ENCODE measurements around the gene ANO2. TPM values are rescaled to one million over a fixed set of nuclear protein-coding genes. Genes with fewer than 3 reads are reported as not detected.

The ANO2 gene
- total and polyA plus RNA-seq, 2 experiments from 2014 or later = 2.3 to 4.6 TPM

GRCh38 chr12:5590316-5590715 lies 354.7 kb downstream of the ANO2 start:
- Mint-ChIP-seq H3K4me3 (no peak overlapping the region), H3K36me3 (ENCODE audit: low read depth) (no peaks in the 10 kb centered on the region), H3K4me1 (peaks cover 32% of the 10 kb centered on the region), H3K27me3 (ENCODE audit: insufficient read depth, low read depth, poor library complexity) (peaks cover 5% of the 10 kb centered on the region), H3K9me3 (no peaks in the 10 kb centered on the region), H3K27ac (no peak overlapping the region)
- no peaks in the 10 kb centered on the region for H3K79me2 ChIP-seq (replicated peaks; ENCODE audit: insufficient read depth)
- no peaks in the 10 kb centered on the region for H3K27me3 ChIP-seq (ENCODE audit: insufficient read depth)
- ATAC-seq (no peak), DNase-seq (ENCODE audit: low spot score) (no peak)
- H3K9me2 ChIP-seq (ENCODE audit: insufficient read depth) = peaks cover 15% of the 10 kb centered on the region; the same call in 1 of the 2 replicates
- no peaks in the 10 kb centered on the region for H3F3A ChIP-seq (replicated peaks; ENCODE audit: low read depth)
- H3K4me2 ChIP-seq = no peak overlapping the region
- no peak overlapping the region for H3K27ac ChIP-seq (ENCODE audit: low read depth)
- no peaks in the 10 kb centered on the region for H4K20me1 ChIP-seq (replicated peaks; ENCODE audit: insufficient read depth)
- peaks cover 25% of the 10 kb centered on the region for H3K4me1 ChIP-seq (ENCODE audit: insufficient read depth)
- H3K36me3 ChIP-seq (ENCODE audit: insufficient read depth) = no peaks in the 10 kb centered on the region
- TF ChIP-seq EZH2 (IDR thresholded peaks at IDR 0.05; ENCODE audit: low read depth, unreplicated experiment) (no peak), STAT1 (IDR thresholded peaks at IDR 0.05; ENCODE audit: unreplicated experiment) (no peak), CREB1 (CRISPR knock-in tag; IDR thresholded peaks at IDR 0.05; ENCODE audit: low read depth) (no peak), JUNB (IDR thresholded peaks at IDR 0.05; ENCODE audit: unreplicated experiment) (no peak), ZNF331 (CRISPR knock-in tag; IDR thresholded peaks at IDR 0.05; ENCODE audit: low read depth) (no peak), EZH2phosphoT487 (IDR thresholded peaks at IDR 0.05; ENCODE audit: unreplicated experiment) (no peak), NANOG (IDR thresholded peaks at IDR 0.05; ENCODE audit: borderline replicate concordance) (no peak), CTCF (conservative IDR thresholded peaks at IDR 0.05; ENCODE audit: low read depth in 2 of 2) (no peak), POLR2AphosphoS5 (IDR thresholded peaks at IDR 0.05; ENCODE audit: low read depth) (no peak), ZNF114 (CRISPR knock-in tag; IDR thresholded peaks at IDR 0.05) (no peak)
- TF ChIP-seq, protein P1, sequence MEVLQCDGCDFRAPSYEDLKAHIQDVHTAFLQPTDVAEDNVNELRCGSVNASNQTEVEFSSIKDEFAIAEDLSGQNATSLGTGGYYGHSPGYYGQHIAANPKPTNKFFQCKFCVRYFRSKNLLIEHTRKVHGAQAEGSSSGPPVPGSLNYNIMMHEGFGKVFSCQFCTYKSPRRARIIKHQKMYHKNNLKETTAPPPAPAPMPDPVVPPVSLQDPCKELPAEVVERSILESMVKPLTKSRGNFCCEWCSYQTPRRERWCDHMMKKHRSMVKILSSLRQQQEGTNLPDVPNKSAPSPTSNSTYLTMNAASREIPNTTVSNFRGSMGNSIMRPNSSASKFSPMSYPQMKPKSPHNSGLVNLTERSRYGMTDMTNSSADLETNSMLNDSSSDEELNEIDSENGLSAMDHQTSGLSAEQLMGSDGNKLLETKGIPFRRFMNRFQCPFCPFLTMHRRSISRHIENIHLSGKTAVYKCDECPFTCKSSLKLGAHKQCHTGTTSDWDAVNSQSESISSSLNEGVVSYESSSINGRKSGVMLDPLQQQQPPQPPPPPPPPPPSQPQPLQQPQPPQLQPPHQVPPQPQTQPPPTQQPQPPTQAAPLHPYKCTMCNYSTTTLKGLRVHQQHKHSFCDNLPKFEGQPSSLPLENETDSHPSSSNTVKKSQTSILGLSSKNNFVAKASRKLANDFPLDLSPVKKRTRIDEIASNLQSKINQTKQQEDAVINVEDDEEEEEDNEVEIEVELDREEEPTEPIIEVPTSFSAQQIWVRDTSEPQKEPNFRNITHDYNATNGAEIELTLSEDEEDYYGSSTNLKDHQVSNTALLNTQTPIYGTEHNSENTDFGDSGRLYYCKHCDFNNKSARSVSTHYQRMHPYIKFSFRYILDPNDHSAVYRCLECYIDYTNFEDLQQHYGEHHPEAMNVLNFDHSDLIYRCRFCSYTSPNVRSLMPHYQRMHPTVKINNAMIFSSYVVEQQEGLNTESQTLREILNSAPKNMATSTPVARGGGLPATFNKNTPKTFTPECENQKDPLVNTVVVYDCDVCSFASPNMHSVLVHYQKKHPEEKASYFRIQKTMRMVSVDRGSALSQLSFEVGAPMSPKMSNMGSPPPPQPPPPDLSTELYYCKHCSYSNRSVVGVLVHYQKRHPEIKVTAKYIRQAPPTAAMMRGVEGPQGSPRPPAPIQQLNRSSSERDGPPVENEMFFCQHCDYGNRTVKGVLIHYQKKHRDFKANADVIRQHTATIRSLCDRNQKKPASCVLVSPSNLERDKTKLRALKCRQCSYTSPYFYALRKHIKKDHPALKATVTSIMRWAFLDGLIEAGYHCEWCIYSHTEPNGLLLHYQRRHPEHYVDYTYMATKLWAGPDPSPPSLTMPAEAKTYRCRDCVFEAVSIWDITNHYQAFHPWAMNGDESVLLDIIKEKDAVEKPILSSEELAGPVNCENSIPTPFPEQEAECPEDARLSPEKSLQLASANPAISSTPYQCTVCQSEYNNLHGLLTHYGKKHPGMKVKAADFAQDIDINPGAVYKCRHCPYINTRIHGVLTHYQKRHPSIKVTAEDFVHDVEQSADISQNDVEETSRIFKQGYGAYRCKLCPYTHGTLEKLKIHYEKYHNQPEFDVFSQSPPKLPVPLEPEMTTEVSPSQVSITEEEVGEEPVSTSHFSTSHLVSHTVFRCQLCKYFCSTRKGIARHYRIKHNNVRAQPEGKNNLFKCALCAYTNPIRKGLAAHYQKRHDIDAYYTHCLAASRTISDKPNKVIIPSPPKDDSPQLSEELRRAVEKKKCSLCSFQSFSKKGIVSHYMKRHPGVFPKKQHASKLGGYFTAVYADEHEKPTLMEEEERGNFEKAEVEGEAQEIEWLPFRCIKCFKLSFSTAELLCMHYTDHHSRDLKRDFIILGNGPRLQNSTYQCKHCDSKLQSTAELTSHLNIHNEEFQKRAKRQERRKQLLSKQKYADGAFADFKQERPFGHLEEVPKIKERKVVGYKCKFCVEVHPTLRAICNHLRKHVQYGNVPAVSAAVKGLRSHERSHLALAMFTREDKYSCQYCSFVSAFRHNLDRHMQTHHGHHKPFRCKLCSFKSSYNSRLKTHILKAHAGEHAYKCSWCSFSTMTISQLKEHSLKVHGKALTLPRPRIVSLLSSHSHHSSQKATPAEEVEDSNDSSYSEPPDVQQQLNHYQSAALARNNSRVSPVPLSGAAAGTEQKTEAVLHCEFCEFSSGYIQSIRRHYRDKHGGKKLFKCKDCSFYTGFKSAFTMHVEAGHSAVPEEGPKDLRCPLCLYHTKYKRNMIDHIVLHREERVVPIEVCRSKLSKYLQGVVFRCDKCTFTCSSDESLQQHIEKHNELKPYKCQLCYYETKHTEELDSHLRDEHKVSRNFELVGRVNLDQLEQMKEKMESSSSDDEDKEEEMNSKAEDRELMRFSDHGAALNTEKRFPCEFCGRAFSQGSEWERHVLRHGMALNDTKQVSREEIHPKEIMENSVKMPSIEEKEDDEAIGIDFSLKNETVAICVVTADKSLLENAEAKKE (CRISPR knock-in tag; IDR thresholded peaks at IDR 0.05) = no peak
- TF ChIP-seq, protein P2, sequence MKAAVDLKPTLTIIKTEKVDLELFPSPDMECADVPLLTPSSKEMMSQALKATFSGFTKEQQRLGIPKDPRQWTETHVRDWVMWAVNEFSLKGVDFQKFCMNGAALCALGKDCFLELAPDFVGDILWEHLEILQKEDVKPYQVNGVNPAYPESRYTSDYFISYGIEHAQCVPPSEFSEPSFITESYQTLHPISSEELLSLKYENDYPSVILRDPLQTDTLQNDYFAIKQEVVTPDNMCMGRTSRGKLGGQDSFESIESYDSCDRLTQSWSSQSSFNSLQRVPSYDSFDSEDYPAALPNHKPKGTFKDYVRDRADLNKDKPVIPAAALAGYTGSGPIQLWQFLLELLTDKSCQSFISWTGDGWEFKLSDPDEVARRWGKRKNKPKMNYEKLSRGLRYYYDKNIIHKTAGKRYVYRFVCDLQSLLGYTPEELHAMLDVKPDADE (IDR thresholded peaks at IDR 0.05) = no peak
- TF ChIP-seq, protein P3, sequence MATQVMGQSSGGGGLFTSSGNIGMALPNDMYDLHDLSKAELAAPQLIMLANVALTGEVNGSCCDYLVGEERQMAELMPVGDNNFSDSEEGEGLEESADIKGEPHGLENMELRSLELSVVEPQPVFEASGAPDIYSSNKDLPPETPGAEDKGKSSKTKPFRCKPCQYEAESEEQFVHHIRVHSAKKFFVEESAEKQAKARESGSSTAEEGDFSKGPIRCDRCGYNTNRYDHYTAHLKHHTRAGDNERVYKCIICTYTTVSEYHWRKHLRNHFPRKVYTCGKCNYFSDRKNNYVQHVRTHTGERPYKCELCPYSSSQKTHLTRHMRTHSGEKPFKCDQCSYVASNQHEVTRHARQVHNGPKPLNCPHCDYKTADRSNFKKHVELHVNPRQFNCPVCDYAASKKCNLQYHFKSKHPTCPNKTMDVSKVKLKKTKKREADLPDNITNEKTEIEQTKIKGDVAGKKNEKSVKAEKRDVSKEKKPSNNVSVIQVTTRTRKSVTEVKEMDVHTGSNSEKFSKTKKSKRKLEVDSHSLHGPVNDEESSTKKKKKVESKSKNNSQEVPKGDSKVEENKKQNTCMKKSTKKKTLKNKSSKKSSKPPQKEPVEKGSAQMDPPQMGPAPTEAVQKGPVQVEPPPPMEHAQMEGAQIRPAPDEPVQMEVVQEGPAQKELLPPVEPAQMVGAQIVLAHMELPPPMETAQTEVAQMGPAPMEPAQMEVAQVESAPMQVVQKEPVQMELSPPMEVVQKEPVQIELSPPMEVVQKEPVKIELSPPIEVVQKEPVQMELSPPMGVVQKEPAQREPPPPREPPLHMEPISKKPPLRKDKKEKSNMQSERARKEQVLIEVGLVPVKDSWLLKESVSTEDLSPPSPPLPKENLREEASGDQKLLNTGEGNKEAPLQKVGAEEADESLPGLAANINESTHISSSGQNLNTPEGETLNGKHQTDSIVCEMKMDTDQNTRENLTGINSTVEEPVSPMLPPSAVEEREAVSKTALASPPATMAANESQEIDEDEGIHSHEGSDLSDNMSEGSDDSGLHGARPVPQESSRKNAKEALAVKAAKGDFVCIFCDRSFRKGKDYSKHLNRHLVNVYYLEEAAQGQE (IDR thresholded peaks at IDR 0.05; ENCODE audit: unreplicated experiment) = no peak
- H2AFZ ChIP-seq = no peak overlapping the region
- H3K4me3 ChIP-seq = no peak overlapping the region

All from GM23338 (cell line).